ENCODE measurements around the gene DUSP12.

DNA sequence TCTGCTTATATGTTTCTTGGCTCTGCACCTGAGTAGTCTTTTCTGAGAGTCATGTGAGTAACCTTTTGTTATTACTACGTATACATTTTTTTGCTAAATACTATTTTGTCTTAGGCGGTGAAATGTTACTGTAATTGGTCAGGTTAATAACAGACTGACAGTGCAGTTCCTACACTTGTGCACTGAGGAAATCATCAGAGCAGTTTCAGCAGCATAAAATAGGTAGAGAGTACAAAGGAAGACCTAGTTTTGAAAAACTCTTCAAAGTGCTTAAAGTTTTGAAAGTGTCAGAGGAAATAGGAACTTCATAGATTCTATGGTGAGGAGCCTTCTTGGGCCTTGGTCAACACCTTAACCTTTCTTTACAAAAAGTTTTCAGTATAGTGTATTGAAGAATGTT, 27.7 kb downstream of the DUSP12 start:
- TF ChIP-seq, protein P1, sequence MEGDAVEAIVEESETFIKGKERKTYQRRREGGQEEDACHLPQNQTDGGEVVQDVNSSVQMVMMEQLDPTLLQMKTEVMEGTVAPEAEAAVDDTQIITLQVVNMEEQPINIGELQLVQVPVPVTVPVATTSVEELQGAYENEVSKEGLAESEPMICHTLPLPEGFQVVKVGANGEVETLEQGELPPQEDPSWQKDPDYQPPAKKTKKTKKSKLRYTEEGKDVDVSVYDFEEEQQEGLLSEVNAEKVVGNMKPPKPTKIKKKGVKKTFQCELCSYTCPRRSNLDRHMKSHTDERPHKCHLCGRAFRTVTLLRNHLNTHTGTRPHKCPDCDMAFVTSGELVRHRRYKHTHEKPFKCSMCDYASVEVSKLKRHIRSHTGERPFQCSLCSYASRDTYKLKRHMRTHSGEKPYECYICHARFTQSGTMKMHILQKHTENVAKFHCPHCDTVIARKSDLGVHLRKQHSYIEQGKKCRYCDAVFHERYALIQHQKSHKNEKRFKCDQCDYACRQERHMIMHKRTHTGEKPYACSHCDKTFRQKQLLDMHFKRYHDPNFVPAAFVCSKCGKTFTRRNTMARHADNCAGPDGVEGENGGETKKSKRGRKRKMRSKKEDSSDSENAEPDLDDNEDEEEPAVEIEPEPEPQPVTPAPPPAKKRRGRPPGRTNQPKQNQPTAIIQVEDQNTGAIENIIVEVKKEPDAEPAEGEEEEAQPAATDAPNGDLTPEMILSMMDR (conservative IDR thresholded peaks at IDR 0.05 in 1 of 2, IDR thresholded peaks at IDR 0.05 in 1 of 2; ENCODE audit: extremely low read depth in 1 of 2, insufficient read depth in 1 of 2, low read depth in 1 of 2, low read length in 2 of 2), result no peak
- TF ChIP-seq EZH2 (IDR thresholded peaks at IDR 0.05; ENCODE audit: borderline replicate concordance, low read length), result no peak

All from mammary epithelial cell (primary cell).